Right lobe of liver (tissue), 4 donors: ENCODE results near the gene STAM.

Experiments used
- CTCF ChIP-seq, 4 donors: fragments of 200-600 bp in 3 of 4; fragments of 450-650 bp in 1 of 4; IDR thresholded peaks; one replicate each; pipeline versions ENCODE4 v1.5.1 to v1.8.0; 2016 to 2022; ENCODE audit warnings: antibody characterized with exemption in 4 of 4, mild to moderate bottlenecking in 2 of 4
- POLR2A ChIP-seq: fragments of 450-650 bp; IDR thresholded peaks from one replicate; pipeline ENCODE4 v1.6.1; 2017; ENCODE audit warnings: antibody characterized with exemption, mild to moderate bottlenecking
- donor health status: DM: no; HTN: no; CAD: no.
- donor health status: DM: no; HTN: no; CAD: no.
- donor health status: DM: no; HTN: yes; CAD: no.

GRCh38 chr10:17683541-17683940 is 39.6 kb downstream of the STAM start:
- TF ChIP-seq POLR2A (no peak), CTCF (IDR thresholded peaks at IDR 0.05) (no peak)
